AG09319 (cell line): Measurements from ENCODE around the gene FAM3C.
A peak's percentile ranks its signal among the peaks of the same experiment; 100 is the strongest.

Experiments used
- DNase-seq: peaks from one replicate; pipeline ENCODE4 v3.0.0-alpha.2; 2010; ENCODE audit warnings: low read depth; ENCODE audit errors: extremely low read depth
- TF ChIP-seq, protein P1 (sequence below): IDR thresholded peaks from 2 replicates; pipeline ENCODE4 v1.5.1; 2011; ENCODE audit warnings: low read depth, mild to moderate bottlenecking, inconsistent platforms, low read length, moderate library complexity

Gene FAM3C

GRCh38 chr7:121341933-121342332, 54.2 kb downstream of the FAM3C start:
- TF ChIP-seq, protein P1, sequence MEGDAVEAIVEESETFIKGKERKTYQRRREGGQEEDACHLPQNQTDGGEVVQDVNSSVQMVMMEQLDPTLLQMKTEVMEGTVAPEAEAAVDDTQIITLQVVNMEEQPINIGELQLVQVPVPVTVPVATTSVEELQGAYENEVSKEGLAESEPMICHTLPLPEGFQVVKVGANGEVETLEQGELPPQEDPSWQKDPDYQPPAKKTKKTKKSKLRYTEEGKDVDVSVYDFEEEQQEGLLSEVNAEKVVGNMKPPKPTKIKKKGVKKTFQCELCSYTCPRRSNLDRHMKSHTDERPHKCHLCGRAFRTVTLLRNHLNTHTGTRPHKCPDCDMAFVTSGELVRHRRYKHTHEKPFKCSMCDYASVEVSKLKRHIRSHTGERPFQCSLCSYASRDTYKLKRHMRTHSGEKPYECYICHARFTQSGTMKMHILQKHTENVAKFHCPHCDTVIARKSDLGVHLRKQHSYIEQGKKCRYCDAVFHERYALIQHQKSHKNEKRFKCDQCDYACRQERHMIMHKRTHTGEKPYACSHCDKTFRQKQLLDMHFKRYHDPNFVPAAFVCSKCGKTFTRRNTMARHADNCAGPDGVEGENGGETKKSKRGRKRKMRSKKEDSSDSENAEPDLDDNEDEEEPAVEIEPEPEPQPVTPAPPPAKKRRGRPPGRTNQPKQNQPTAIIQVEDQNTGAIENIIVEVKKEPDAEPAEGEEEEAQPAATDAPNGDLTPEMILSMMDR = no peak

DNA sequence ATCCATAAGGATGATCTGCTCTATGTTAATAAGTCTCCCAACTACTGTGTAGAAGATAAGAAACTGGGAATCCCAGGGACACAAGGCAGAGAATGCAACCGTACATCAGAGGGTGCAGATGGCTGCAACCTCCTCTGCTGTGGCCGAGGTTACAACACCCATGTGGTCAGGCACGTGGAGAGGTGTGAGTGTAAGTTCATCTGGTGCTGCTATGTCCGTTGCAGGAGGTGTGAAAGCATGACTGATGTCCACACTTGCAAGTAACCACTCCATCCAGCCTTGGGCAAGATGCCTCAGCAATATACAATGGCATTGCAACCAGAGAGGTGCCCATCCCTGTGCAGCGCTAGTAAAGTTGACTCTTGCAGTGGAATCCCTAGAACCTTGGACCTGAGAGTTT, 57.0 kb downstream of the FAM3C start:
- TF ChIP-seq, protein P1 = no peak
- DNase-seq = no peak

More at GRCh38 chr7:121341933-121342332, 54.2 kb downstream of the FAM3C start:
- no peak for DNase-seq

GRCh38 chr7:121337398-121337797, 58.7 kb downstream of the FAM3C start:
- no peak for DNase-seq
- TF ChIP-seq, protein P1 = peak; percentile 32

DNA sequence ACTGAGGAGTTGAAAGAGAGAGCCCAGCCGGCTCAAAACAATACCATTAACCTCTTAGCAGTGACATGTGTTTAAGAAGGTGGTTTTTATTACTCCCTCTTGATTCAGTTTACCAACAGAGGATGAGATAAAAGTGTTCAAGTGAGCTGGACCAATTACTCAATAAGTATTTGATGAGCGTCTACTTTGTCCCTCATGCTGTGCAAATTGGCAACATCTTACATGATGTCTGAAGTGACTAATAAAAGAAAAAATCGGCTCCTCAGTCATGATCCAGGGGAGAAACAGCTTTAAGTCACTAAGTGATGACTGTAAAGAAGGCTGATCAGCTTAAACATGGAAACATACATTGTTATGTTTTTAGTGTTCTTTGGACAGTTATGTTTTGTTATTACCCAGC, 59.5 kb downstream of the FAM3C start:
- TF ChIP-seq, protein P1 = no peak
- no peak for DNase-seq

DNA sequence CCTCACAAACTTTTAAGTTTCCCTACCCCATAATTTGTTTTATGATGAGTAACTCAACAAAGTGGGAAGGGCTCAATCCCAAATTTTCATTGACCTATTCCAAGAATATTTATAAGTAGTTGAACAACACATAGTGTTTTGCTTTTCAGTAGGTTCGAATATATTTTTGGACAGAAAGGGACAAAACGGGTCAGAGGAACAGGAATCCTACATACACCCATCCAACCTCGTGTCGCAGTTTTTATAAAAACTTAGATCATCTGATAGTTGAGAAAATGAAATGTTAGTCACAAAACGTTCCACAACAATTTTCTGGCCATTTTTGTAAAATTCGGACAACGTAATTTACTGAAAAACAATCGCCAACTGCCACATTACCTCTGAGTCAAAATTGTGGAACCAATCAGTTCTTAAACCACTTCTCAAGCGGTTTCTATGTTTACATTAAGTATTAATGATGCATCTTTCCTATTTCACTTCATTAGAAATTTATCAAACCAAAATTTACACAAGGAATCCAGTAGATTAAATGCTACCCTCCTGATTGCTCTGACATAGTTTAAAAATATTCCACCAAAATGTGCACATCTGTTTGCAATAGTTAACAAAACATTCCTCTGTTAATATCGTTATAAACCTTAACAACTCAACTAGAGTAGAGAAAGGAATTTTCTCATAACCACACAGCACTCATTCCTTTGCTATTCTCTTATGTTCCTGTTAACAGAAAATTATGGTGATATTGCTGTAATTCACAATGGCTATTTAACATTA, 61.0 kb downstream of the FAM3C start:
- TF ChIP-seq, protein P1 = no peak

GRCh38 chr7:121334376-121334775, 61.7 kb downstream of the FAM3C start:
- DNase-seq = no peak
- TF ChIP-seq, protein P1 = no peak

More for the DNA sequence above, 61.0 kb downstream of the FAM3C start:
- no peak for DNase-seq

- TF ChIP-seq, protein P1 = no peak
- DNase-seq = no peak
Observed at GRCh38 chr7:121331574-121331973, 64.5 kb downstream of the FAM3C start.
